AG08396 (cell line): ENCODE data around the gene USP10.

Source experiments
- DNase-seq: peaks from one replicate; pipeline ENCODE4 v3.0.0; 2012; ENCODE audit warnings: low spot score, mixed read lengths

The USP10 gene

DNA sequence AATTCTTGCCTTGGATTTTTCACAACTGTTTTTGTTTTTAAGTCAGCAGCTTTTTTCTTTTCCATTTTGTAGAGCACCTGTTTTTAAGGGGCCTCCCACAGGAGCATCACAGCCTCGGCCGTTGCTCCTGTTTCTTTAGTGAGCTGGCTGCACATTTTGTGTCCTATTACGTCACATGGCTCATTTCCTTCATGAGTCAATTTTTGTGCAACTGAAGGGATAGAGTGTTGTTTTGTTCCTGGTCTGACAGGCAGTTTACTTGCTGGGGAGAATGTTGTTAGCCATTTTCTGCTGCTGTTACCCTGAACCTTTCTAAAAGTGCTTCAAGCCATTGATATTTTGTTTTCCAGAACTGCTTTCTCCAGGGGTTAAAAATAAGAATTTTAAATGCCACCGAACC, 75.0 kb downstream of the USP10 start:
- DNase-seq, result peak; percentile 71

DNA sequence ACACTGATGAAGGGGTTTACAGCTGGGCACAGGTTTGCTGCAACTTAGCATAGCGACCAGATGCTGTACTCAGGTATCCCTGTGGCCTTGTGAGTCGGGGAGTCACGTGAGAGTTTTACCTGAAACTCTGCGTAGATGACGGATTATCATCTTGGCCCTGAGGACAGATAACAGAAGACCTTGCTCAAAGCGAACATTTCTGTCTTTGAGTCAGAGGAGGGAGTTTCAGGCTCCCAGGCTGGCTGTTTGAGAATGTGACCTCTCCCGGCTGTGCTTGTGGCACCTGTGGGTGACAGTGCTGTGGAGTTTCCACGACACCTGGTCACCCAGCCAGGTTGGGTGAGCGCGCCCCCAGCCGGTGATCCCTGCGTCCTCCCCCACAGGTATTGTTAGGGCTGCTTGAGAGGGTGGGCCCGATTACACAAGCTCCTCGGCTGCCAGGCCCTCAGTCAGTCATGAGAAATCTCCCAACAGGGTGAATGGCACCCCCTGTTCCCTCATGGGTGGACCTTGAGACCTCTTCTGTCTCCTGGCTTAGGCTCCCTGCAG, 75.5 kb downstream of the USP10 start:
- DNase-seq, result no peak

DNA sequence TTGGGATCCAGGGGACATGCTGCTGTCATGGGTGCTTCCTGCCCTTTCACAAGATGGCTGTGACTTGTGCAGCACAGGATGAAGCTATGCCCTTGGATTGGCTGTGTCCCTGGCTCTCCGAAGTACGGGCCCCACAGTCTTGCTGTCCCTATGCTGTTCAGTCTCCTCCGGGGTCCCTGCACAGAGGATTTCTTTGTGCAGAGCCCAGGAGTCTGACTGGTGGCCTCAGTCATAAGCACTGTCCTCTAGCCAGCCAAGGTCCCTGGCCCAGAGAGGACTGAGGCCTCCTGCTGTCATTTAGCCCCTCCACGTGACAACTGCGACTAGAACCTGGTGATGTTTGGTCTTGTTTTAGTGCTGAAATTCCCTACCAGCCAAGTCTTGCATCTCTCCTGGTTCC, 77.6 kb downstream of the USP10 start:
- DNase-seq, result no peak

DNA sequence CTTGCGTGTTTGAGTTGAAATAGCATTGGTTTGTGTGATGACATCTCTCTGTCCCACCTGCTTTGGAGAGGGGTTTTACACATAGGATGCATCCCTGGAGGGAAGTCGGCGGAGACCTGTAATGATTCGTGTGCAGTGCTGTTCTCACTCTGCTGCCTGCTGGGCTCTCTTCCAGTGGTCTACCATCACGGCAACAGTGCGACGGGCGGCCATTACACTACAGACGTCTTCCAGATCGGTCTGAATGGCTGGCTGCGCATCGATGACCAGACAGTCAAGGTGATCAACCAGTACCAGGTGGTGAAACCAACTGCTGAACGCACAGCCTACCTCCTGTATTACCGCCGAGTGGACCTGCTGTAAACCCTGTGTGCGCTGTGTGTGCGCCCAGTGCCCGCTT, 78.9 kb downstream of the USP10 start:
- no peak for DNase-seq

DNA sequence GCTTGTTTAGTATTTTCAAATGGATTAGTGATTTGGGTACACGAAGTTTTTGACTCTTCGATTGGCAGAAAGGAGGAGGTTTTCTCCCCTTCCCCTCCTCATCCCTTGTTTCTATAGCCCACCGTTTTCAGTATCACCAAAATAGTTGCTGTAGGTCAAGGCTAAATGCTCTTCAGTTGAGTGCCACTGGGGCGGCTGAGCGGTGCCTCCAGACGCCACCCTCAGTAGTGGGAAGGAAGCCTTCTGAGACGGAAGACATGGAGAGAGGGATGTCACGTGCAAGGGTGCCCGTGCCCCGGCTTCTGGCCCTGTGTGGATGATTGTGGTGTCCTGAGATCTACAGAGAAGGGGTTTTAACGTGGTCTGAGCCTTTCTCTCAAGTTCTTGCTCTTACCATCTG, 80.3 kb downstream of the USP10 start:
- DNase-seq, result no peak

DNA sequence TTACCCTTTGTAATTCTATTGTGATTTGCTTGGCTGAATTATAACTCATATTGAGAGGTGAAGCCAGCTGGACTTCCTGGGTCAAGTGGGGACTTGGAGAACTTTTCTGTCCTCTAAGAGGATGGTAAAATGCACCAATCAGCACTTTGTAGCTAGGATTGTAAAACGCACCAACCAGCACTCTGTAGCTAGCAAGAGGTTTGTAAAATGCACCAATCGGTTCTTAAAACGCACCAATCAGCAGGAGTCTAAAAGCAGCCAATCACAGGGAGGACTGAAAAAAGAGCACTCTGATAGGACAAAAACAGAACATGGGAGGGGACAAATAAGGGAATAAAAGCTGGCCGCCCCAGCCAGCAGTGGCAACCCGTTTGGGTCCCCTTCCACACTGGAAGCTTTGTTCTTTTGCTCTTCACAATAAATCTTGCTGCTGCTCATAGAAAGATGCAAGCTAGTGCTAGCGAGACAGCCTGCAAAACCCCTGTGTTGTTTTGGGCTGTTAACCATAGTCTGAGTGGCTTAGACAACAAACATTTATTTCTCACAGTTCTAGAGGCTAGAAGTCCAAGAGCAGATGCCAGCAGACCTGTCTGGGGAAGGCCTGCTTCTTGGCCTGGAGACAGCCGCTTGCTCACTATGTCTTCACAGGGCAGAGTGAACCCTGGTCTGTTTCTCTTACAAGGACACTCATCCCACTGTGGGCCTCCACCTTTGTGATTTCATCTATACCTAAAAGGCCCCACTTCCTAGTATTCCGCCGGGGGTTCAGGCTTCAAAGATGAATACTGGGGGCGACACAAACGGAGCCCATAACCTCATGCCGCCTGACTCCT, 81.0 kb downstream of the USP10 start:
- no peak for DNase-seq

DNA sequence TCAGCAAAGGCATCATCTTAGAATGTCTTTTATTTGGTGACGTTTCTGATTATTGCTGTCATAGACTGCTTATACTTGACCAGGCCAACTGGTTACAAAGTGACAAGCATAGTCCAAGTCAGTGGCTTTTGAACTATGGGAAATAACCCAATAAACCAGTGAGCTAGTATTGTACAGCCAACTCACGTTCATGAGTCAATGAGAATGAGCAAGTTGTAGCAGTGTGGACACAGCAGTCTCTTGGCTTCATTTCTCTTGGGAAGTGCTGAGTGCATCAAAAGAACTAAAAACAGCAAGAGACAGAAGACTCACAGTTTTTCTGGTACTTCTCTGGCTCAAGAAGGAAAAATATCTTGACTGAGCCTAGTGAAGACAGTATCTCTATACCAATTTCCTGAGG, 83.0 kb downstream of the USP10 start:
- no peak for DNase-seq

DNA sequence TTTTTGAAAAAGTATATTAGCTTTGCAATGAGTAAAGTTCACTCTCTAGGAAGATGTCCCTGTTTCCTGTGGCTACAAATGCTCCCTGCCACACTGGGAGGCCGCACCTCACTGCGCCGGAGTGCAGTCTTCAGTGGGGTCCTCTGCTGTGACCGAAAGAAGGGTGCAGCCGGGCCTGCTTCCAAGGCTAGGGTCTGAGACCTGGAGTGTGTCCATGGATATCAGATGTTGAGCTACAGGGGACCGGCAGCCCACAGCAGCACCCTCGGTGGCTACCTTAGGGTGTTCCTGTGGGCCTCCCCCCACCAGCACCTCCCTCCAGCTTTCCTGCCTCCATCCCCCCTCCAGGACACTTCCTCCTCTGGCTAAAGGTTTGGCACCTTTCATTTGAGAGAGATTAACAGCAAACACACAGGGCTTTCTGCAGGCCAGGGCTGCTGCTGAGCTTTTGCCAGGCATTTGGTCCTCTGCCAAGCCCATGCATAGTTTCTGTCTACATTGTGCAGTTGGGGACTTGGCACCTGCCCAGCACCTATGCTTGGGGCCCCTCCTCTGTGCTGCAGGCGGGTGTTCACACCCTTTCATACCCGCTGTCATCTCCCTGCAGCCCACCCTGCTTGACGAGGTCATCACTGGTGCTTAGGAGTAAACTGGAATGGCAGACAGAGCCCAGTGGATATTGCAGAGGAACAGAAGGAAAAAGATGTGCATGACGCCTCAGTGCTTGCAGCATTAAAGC, 86.2 kb downstream of the USP10 start:
- peak; percentile 65 for DNase-seq

DNA sequence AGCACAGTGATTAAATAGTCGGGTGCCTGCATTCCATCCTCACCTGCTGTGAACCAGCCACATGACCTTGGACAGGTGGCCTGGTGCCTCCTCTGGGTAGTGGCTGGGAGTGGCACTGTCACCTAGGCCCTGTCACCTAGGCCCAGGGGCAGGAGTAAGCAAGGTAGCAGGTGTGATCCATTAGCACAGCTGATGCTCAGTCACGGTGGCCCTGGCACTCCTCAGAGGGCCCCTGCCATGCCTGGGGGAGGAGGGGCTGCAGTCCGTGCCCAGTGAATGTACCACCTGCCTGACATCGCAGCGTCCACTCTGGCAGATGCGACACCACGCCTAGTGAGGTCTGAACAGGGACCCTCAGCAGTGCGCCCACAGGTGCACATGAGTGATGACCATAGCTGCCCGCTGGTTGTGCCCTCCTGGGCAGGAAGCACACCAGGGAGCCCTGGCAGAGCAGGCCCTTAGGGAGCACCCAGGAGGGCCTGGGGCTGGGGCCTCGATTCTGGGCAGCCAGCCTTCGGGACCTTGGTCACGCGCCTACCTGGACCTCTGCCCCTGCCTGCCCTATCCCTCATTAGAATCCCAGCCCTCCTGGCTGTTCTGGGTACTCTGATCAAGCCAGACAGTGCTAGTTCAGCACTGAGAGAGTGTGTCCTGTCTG, 86.9 kb downstream of the USP10 start:
- no peak for DNase-seq

DNA sequence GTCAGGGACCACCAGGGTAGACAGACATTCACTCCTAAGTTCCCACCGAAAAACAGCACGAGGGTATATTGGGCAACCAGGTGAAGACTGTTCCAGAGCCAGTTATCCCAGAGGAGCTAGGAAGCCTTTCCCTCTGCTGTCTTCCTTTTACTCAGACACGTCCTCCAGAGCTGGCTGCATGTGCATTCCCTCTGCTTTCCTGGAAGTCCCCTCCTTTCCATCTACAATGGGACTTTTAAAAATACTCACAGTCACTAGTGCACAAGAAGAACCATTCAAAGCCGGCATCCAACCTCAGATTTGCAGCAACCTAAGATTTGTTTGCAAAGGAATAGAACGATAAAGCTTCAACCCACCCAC, 87.4 kb downstream of the USP10 start:
- DNase-seq, result no peak

DNA sequence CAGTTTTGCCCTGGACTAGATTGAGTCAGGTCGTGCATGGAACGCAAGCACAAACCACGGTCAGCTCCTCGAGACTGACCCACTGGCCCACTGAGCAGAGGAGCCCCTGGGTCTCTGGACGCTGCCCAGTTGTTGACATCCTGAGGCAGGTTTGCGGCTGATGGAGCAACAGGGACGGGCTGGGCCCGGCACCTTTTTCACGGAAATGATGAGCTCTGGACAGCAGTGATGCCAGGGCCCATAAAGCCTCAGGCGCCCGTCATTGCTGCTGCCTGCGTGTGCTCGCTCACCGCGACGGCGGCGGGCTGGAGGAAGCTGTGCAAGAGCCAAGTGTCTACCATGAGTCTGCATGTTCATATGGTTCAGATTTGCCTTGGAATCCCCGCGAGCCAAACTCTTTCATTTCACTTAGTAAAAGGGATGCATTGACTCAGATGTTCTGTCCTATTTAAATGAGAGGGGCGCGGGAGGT, 89.2 kb downstream of the USP10 start:
- DNase-seq, result no peak

DNA sequence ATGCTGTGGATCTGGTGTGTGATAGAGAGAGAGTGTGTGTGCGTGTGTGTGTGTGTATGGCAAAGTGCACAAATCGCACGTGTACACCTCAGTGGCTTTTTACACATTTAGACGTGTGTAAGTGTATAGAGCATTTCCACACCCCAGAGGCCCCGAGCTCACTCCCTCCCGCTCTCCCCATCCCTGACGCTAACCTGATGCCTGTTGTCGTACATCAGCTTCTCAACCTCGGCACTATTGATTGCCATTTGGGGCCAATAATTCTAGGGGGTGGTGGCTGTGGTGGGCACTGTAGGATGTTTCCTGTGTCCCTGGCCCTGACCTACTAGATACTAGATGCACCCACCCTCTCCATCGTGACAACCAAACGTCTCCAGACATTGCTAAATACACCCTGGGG, 89.6 kb downstream of the USP10 start:
- DNase-seq, result no peak

DNA sequence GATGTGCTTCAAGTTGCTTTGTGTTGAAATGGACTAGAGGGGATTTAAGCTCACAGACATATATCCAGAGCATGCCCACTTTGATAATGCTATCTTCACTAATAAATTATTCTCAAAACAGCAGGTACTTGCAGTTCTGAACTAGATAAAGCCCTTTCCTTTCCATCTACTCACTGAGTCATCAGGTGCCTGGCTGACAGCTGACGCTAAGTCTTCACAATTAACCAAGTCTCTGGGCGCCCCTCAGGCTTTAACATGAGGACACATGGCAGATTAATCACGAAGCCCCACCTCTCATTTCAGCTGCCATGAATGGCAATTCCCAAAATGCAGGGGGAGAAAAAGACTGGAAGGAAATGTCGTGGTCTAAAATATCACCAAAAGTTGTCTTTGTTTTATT, 90.5 kb downstream of the USP10 start:
- no peak for DNase-seq

DNA sequence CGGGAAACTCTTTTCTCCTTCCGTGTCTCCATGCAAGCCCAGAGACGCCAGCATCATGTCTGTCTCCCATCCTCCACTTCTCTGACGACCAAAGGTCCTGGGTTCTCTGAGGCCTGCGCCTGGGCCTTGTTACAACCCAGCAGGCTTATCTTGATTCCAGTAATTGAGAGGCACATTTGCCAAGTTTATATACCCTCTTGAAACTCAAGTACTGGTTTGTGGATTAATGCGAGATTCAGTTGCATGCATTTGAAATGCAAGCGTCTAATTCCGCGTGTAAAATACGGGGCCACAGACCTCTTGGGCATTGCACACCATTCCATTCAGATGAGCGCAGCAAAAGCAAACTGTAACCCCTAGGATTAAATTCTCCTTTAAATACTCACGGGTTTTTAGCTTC, 91.3 kb downstream of the USP10 start:
- DNase-seq, result no peak

DNA sequence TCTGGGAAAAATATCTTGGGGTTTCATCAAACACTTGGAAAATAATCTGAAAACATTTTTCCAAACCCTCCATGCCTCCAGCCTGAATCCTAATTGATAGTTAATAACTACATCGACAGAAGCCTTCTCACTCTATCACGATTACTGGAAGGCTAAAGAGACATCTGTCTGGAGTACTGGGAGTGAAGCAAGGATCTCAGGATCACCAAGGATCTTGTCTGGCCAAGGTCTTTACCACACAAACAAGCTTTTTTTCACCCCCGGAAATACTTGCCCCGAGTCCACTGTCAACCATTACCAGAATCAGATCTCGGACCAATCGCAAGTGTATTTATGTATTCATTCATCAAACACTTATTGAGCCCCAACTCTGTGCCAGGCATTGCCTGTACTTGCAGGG, 91.7 kb downstream of the USP10 start:
- DNase-seq, result no peak

DNA sequence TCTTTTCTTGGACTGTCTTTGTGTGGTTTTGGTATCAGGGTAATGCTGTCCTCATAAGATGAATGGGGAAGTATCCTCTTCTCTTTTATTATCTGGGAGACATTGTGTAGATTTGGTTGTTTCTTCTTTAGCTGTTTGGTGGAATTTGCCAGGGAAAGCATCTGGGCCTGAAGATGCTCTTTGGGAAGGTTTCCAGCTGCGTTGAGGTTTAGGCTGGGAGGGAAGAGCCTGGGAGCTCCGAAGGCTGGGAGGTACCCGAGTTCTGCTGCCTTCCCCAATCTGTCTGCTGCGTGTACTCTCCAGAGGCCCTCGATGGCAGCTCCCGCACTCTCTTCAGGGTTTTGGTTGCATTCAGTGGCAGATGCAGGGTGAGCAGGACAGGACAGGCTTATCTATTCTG, 94.4 kb downstream of the USP10 start:
- no peak for DNase-seq

DNA sequence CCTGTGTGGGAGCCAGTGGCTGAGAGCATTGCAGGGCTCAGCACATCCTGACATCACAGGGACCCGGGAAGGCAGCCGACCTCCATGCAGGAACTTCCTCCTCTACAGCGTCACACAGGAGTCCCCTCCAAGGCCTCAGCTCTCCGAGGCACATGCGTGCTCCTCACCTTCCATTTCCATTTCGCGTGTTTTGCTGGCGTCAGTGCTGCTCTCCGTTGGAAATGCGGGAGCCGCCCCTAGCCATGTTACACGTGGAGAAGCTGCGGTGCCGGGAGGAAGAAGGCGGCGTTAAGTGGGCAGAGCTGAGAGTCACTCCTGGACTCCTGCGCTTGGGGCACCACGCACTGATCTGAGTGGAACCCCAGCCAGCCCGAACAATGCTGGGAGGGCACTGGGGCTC, 94.8 kb downstream of the USP10 start:
- DNase-seq, result no peak

DNA sequence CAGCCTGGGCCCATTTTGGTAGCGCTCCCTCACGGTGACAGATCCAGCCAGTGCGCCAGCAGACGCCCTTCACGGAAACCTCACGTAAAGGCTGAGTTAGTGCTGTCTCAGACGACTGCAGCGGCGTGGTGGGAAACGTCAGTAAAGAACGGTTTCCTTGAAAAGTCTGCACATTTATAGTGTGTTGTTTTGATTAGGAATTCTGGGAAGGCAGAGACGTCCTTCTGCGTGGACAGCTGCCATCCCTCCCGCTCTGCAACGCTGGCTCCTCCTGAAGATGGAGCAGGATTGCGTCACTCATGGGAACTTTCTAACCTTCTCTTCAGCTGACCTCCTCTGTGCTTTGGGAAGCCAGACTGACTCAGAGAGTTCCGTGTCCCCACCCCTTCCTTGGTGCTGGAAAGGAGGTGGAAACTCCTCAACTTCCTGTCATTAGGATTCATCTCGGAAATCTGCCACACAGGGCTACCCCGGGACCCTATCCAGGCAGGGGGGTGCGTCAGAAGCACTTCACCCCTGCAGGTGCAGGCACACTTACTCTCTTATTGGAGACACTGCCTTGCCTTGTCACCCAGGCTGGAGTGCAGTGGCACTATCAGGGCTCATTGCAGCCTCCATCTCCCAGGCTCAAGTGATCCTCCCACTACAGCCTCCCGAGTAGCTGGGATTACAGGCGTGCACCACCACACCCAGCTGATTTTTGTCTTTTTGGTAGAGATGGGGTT, 95.7 kb downstream of the USP10 start:
- DNase-seq, result peak; percentile 89

DNA sequence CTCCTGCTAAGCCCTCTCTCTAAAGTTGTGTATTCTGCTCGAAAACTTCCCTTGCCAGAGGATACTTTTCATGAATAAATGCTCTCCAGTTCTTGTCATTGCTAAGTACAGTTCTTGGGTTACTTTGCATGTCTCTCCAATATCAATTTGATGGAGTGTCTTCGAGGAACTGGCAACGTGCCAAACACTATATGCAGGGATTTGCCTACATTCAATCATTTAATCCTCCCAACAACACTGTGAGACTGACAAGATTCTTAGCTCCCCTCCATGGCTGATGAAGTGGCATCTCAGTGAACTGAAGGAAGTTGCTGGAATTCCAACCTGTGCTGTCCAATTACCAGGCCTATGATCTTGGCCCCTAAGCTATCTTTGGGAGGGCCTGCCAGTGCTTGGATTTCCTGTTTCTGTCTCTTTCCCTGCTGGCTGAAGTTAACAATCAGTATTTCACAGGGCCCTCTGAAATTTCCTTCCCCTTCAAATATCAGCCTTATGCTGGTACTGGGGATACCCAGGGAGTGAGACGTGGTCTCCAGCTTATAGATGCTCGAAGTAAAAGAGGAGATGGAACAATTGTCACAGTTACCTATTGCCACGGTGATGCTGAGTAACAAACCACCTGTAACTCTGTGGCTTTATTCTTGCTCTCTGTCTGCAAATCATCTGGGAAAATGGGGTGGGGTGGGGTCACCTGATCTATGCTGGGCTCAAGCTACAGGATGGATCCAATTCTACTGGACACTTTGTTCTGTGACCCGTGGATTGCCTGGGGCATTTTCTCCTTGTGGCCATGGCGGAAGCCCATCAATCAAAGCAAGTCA, 100.6 kb downstream of the USP10 start:
- DNase-seq, result no peak

DNA sequence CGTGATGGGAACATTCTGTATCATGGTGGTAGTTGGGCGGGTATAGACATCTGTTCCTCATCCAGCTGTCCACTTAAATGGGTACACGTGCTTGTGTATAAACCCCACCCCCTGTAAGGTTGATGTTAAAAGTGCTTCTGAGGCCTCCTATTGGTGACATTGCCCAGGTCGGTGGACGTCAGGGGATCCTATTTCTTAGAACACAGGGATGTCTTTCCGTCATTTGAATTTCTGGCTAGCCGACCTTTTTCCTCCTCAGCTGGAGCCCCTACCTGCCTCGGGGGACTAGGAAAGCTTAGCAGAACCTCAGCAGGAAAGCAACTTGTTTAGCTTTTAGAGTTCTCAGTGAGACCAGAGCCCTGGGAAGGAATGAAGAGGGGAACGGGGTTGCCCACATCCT, 103.3 kb downstream of the USP10 start:
- DNase-seq, result no peak

DNA sequence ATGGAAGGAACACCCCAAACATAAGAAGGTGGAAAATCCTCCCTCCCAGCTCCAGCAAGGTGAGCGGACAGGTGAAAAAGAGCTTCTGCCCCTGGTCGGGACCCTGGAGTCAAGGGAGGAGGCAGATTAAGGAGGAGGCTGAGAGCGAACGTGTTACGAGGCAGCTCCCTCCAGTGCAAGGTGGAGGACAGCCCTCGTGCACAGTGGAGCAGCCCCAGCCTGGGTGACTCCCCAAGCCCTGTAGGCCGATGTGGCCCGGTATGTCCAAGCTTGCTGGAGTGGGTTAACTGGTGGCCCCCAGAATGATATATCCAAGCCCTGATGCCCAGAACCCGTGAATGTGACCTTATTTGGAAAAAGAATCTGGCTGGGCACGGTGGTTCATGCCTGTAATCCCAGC, 104.5 kb downstream of the USP10 start:
- DNase-seq, result no peak
